HG03025 (cell line): ENCODE data around the gene GALK2.

Experiments
- ATAC-seq: cut with Tn5 transposase; IDR thresholded peaks from one replicate; pipeline ENCODE4 v1.9.1; 2021; ENCODE audit warnings: mild to moderate bottlenecking, moderate library complexity; ENCODE audit not compliant: unreplicated experiment, low FRiP score

Gene GALK2

GRCh38 chr15:49273734-49274318, 103.8 kb downstream of the GALK2 start:
- no peak for ATAC-seq

GRCh38 chr15:49278751-49279150, 108.7 kb downstream of the GALK2 start:
- no peak for ATAC-seq

GRCh38 chr15:49279521-49280456, 109.7 kb downstream of the GALK2 start:
- no peak for ATAC-seq

GRCh38 chr15:49282366-49282765, 112.3 kb downstream of the GALK2 start:
- ATAC-seq = no peak

GRCh38 chr15:49286649-49287404, 116.8 kb downstream of the GALK2 start:
- no peak for ATAC-seq

- no peak for ATAC-seq
These were observed 117.4 kb downstream of the GALK2 start for GRCh38 chr15:49287481-49287880.

- no peak for ATAC-seq
These were observed 118.3 kb downstream of the GALK2 start for GRCh38 chr15:49288391-49288790.

GRCh38 chr15:49290191-49290590, 120.1 kb downstream of the GALK2 start:
- no peak for ATAC-seq

GRCh38 chr15:49293941-49294340, 123.9 kb downstream of the GALK2 start:
- ATAC-seq = no peak

GRCh38 chr15:49296258-49296657, 126.2 kb downstream of the GALK2 start:
- no peak for ATAC-seq

GRCh38 chr15:49297584-49297983, 127.5 kb downstream of the GALK2 start:
- ATAC-seq = no peak

- no peak for ATAC-seq
These were observed 130.8 kb downstream of the GALK2 start for GRCh38 chr15:49300856-49301255.

GRCh38 chr15:49301562-49301961, 131.5 kb downstream of the GALK2 start:
- ATAC-seq = no peak

GRCh38 chr15:49303003-49303402, 133.0 kb downstream of the GALK2 start:
- no peak for ATAC-seq

GRCh38 chr15:49306551-49306950, 136.5 kb downstream of the GALK2 start:
- ATAC-seq = no peak

- ATAC-seq = no peak
These were observed 138.6 kb downstream of the GALK2 start for GRCh38 chr15:49308686-49309085.

- ATAC-seq = no peak
These were observed 139.8 kb downstream of the GALK2 start for GRCh38 chr15:49309889-49310288.

GRCh38 chr15:49313650-49314049, 143.6 kb downstream of the GALK2 start:
- no peak for ATAC-seq

- ATAC-seq = no peak
These were observed 144.7 kb downstream of the GALK2 start for GRCh38 chr15:49314716-49315115.

- no peak for ATAC-seq
These were observed 145.4 kb downstream of the GALK2 start for GRCh38 chr15:49315391-49315823.

- no peak for ATAC-seq
These were observed 150.3 kb downstream of the GALK2 start for GRCh38 chr15:49320351-49320750.
